H1 (cell line): Measurements from ENCODE around the gene SLAMF1. TPM values are rescaled to one million over a fixed set of nuclear protein-coding genes. Genes with fewer than 3 reads are reported as not detected.

Experiments
- CTCF ChIA-PET: fragments of 300-600 bp; sonication (Branson Sonifier 250); formaldehyde crosslinking; loops from one replicate; lab custom pipeline; 2021; ENCODE audit not compliant: partially characterized antibody; lab: Charles Lee
- POLR2A ChIA-PET: fragments of 300-600 bp; sonication (Branson Sonifier 250); formaldehyde crosslinking; loops from one replicate; lab custom pipeline; 2021; ENCODE audit warnings: inconsistent platforms; ENCODE audit not compliant: partially characterized antibody; lab: Charles Lee
- DNase-seq, 2 experiments: peaks; one replicate each; pipeline versions ENCODE4 v3.0.0 to v3.0.0-alpha.2; 2010 to 2022; ENCODE audit warnings: low spot score in 2 of 2, low read depth in 1 of 2, mixed read lengths in 1 of 2
- FAIRE-seq: peaks from 2 replicates; lab custom pipeline; 2011; peaks lifted over from hg19 to GRCh38; lab: Jason Lieb, UNC
- H2AFZ ChIP-seq: 2 replicates; pipeline ENCODE4 v1.8.1; 2012; ENCODE audit warnings: low read length, inconsistent platforms
- H2AK5ac ChIP-seq: 2 replicates; pipeline ENCODE4 v1.6.1; 2013; ENCODE audit warnings: low read depth, low read length
- H2BK120ac ChIP-seq: replicated peaks from 2 replicates; pipeline ENCODE3; 2013; ENCODE audit warnings: low read depth, low read length, inconsistent platforms
- H2BK12ac ChIP-seq: 2 replicates; pipeline ENCODE4 v1.6.1; 2013; ENCODE audit warnings: low read depth, low read length
- H2BK15ac ChIP-seq: 2 replicates; pipeline ENCODE4 v1.6.1; 2013; ENCODE audit warnings: low read length
- H2BK20ac ChIP-seq: 2 replicates; pipeline ENCODE4 v1.6.1; 2013; ENCODE audit warnings: low read length
- H2BK5ac ChIP-seq: 2 replicates; pipeline ENCODE4 v1.6.1; 2013; ENCODE audit warnings: low read depth, low read length
- H3K14ac ChIP-seq: 2 replicates; pipeline ENCODE4 v1.6.1; 2013; ENCODE audit warnings: inconsistent platforms; ENCODE audit not compliant: insufficient read length
- H3K18ac ChIP-seq: 2 replicates; pipeline ENCODE4 v1.6.1; 2013; ENCODE audit warnings: low read length; ENCODE audit errors: extremely low read depth
- H3K23ac ChIP-seq: 2 replicates; pipeline ENCODE4 v1.6.1; 2013; ENCODE audit warnings: inconsistent platforms; ENCODE audit not compliant: insufficient read length
- H3K23me2 ChIP-seq: 2 replicates; pipeline ENCODE4 v1.6.1; 2013; ENCODE audit warnings: low read depth, low read length
- H3K27ac ChIP-seq: 2 replicates; pipeline ENCODE4 v1.6.1; 2011; ENCODE audit warnings: low read depth, low read length, inconsistent platforms
- H3K27me3 ChIP-seq, 4 experiments: replicated peaks in 1 of 4; 1 replicate in 1 of 4; 2 replicates in 3 of 4; pipeline versions ENCODE4 v1.6.1 to v1.8.1; 2011 to 2013; ENCODE audit warnings: low read length in 3 of 4, mild to moderate bottlenecking in 3 of 4, inconsistent platforms in 2 of 4, mixed read lengths in 2 of 4, moderate library complexity in 1 of 4; ENCODE audit not compliant: control insufficient read depth in 3 of 4, insufficient read depth in 3 of 4; ENCODE audit errors: extremely low read depth in 1 of 4
- H3K36me3 ChIP-seq, 4 experiments: 2 replicates each; pipeline versions ENCODE4 v1.6.1 to v1.8.1; 2011 to 2013; ENCODE audit warnings: mild to moderate bottlenecking in 4 of 4, low read length in 3 of 4, moderate library complexity in 2 of 4, control low read depth in 1 of 4, inconsistent platforms in 1 of 4; ENCODE audit not compliant: insufficient read depth in 4 of 4, control insufficient read depth in 2 of 4
- H3K4ac ChIP-seq: replicated peaks from 2 replicates; pipeline ENCODE3; 2013; ENCODE audit warnings: low read length, low read depth, mixed read lengths, inconsistent platforms; ENCODE audit not compliant: insufficient read length
- H3K4me1 ChIP-seq, 4 experiments: replicated peaks in 1 of 4; 1 replicate in 1 of 4; 2 replicates in 3 of 4; pipeline versions ENCODE4 v1.6.1 to v1.8.1; 2011 to 2013; ENCODE audit warnings: low read length in 3 of 4, inconsistent platforms in 2 of 4, mixed read lengths in 1 of 4; ENCODE audit not compliant: insufficient read depth in 4 of 4, control insufficient read depth in 3 of 4
- H3K4me2 ChIP-seq, 2 experiments: 2 replicates each; pipeline versions ENCODE4 v1.6.1 to v1.8.1; 2011 to 2013; ENCODE audit warnings: low read depth in 2 of 2, low read length in 2 of 2, control low read depth in 1 of 2, inconsistent platforms in 1 of 2, mild to moderate bottlenecking in 1 of 2; ENCODE audit not compliant: insufficient read depth in 1 of 2
- H3K4me3 ChIP-seq, 4 experiments: fragments of 200-600, 300-600 bp in 1 of 4; sonication (generic), shearing (Covaris generic), sonication (Bioruptor Twin) in 1 of 4; 2 replicates each; pipeline versions ENCODE4 v1.5.1 to v1.8.1; 2011 to 2016; ENCODE audit warnings: low read length in 4 of 4, low read depth in 3 of 4, control low read depth in 2 of 4, inconsistent platforms in 2 of 4, mild to moderate bottlenecking in 2 of 4, mixed read lengths in 1 of 4, moderate library complexity in 1 of 4; ENCODE audit not compliant: insufficient read depth in 2 of 4; ENCODE audit errors: extremely low read depth in 1 of 4
- H3K56ac ChIP-seq: replicated peaks from 2 replicates; pipeline ENCODE3; 2013; ENCODE audit warnings: low read depth, mild to moderate bottlenecking, mixed read lengths, low read length, inconsistent platforms; ENCODE audit not compliant: insufficient read length
- H3K79me1 ChIP-seq: 2 replicates; pipeline ENCODE4 v1.6.1; 2013; ENCODE audit warnings: low read depth, low read length, control low read depth
- H3K79me2 ChIP-seq, 2 experiments: 2 replicates each; pipeline versions ENCODE4 v1.6.1 to v1.8.1; 2012 to 2013; ENCODE audit warnings: low read length in 2 of 2, mild to moderate bottlenecking in 2 of 2, inconsistent platforms in 1 of 2; ENCODE audit not compliant: insufficient read depth in 2 of 2, control insufficient read depth in 1 of 2
- H3K9ac ChIP-seq, 4 experiments: replicated peaks in 1 of 4; 1 replicate in 1 of 4; 2 replicates in 3 of 4; pipeline versions ENCODE4 v1.6.1 to v1.8.1; 2011 to 2013; ENCODE audit warnings: low read depth in 3 of 4, low read length in 3 of 4, control low read depth in 2 of 4, mild to moderate bottlenecking in 2 of 4, moderate library complexity in 2 of 4, inconsistent platforms in 1 of 4; ENCODE audit errors: extremely low read depth in 1 of 4
- H3K9me3 ChIP-seq, 2 experiments: 2 replicates each; pipeline versions ENCODE4 v1.6.1 to v1.8.1; 2012 to 2013; ENCODE audit warnings: mild to moderate bottlenecking in 2 of 2, moderate library complexity in 2 of 2, control low read depth in 1 of 2, inconsistent platforms in 1 of 2, low read depth in 1 of 2, low read length in 1 of 2, mixed read lengths in 1 of 2; ENCODE audit not compliant: insufficient read depth in 2 of 2
- H4K20me1 ChIP-seq, 2 experiments: replicated peaks in 1 of 2; 2 replicates each; pipeline versions ENCODE3 to v1.8.1; 2011 to 2013; ENCODE audit warnings: inconsistent platforms in 2 of 2, low read length in 2 of 2, mild to moderate bottlenecking in 1 of 2; ENCODE audit not compliant: insufficient read depth in 2 of 2, control insufficient read depth in 1 of 2
- H4K5ac ChIP-seq: 2 replicates; pipeline ENCODE4 v1.6.1; 2013; ENCODE audit warnings: low read length, low read depth, mixed read lengths, inconsistent platforms; ENCODE audit not compliant: insufficient read length
- H4K8ac ChIP-seq: 2 replicates; pipeline ENCODE4 v1.8.0; 2013; ENCODE audit warnings: mild to moderate bottlenecking, moderate library complexity, low read length, inconsistent platforms; ENCODE audit not compliant: insufficient read depth; ENCODE audit errors: extremely low read depth
- H4K91ac ChIP-seq: replicated peaks from 2 replicates; pipeline ENCODE3; 2013; ENCODE audit warnings: low read length, mixed read lengths, inconsistent platforms; ENCODE audit not compliant: insufficient read length
- BACH1 ChIP-seq: IDR thresholded peaks from 2 replicates; pipeline ENCODE4 v1.6.1; 2012; ENCODE audit warnings: low read length, improper control_type of control experiment
- CEBPB ChIP-seq: IDR thresholded peaks from 2 replicates; pipeline ENCODE4 v1.6.1; 2012; ENCODE audit warnings: low read depth, low read length
- CTBP2 ChIP-seq: IDR thresholded peaks from 2 replicates; pipeline ENCODE4 v1.7.0; 2011; ENCODE audit warnings: borderline replicate concordance, mild to moderate bottlenecking, moderate library complexity, mixed read lengths, low read length; ENCODE audit not compliant: insufficient read depth, insufficient read length
- RBBP5 ChIP-seq: IDR thresholded peaks from 2 replicates; pipeline ENCODE4 v1.7.1; 2012; ENCODE audit warnings: low read depth, mild to moderate bottlenecking, inconsistent platforms, low read length, moderate library complexity, borderline replicate concordance
- RXRA ChIP-seq: IDR thresholded peaks from 2 replicates; pipeline ENCODE4 v1.6.1; 2011; ENCODE audit warnings: low read depth, mild to moderate bottlenecking, low read length, moderate library complexity; ENCODE audit not compliant: insufficient read depth
- SP2 ChIP-seq: IDR thresholded peaks from 2 replicates; pipeline ENCODE4 v1.6.1; 2012; ENCODE audit warnings: mild to moderate bottlenecking, low read length, inconsistent platforms
- SUZ12 ChIP-seq: fragments of 200-600 bp; sonication (generic); IDR thresholded peaks from 2 replicates; pipeline ENCODE4 v1.6.1; 2012; ENCODE audit warnings: mild to moderate bottlenecking, inconsistent platforms, low read length, moderate library complexity, mixed read lengths
- TBP ChIP-seq: IDR thresholded peaks from 2 replicates; pipeline ENCODE4 v1.6.1; 2011; ENCODE audit warnings: low read depth, low read length, improper control_type of control experiment
- TCF12 ChIP-seq: IDR thresholded peaks from 2 replicates; pipeline ENCODE4 v1.6.1; 2011; ENCODE audit warnings: low read depth, mild to moderate bottlenecking, low read length
- polyA plus RNA-seq, 7 experiments: library from polyadenylated mRNA; depleted of rRNA in 3 of 7; stranded (reverse) in 5 of 7; unstranded in 2 of 7; fragments of >200 nt in 5 of 7; fragments of 200-250 nt in 2 of 7; gene quantifications; 1 replicate in 5 of 7; 2 replicates in 1 of 7; 4 replicates in 1 of 7; pipeline versions ENCODE4 v1.2.1 to v1.2.3, GENCODE V29; 2011 to 2013; ENCODE audit warnings: missing spikeins in 2 of 7, mixed read lengths in 2 of 7
- total RNA-seq: library from RNA; stranded (reverse); fragmentation: NEBNext Ultra II Directional; extraction: Animal tissue kit (Norgen Biotek cat#: 25700); gene quantifications from 2 replicates; pipeline ENCODE4 v1.2.1, GENCODE V29; 2021
- TF ChIP-seq, protein P1 (sequence below): IDR thresholded peaks from 2 replicates; pipeline ENCODE4 v1.6.1; 2012; ENCODE audit warnings: inconsistent platforms

Gene SLAMF1
- total and polyA plus RNA-seq, 2 of the 8 experiments (the other 6 are each of a cell fraction or from before 2014, with no cell fraction given) = not detected

- H2BK5ac ChIP-seq = no peak overlapping the region
- no peak for FAIRE-seq
- POLR2A ChIA-PET = no interaction called here
- H3K4me1 ChIP-seq = no peaks in the 10 kb centered on the region
- no peak overlapping the region for H2BK12ac ChIP-seq
- no peak overlapping the region for H3K14ac ChIP-seq
- no peak overlapping the region for H3K27ac ChIP-seq
- no peaks in the 10 kb centered on the region; a peak in 2 of 4 replicates for H3K9me3 ChIP-seq
- no peak overlapping the region for H2AFZ ChIP-seq
- no peak overlapping the region for H3K23ac ChIP-seq
- H2BK20ac ChIP-seq = no peak overlapping the region
- no peaks in the 10 kb centered on the region for H3K27me3 ChIP-seq
- DNase-seq = no peak
- H3K9ac ChIP-seq = no peak overlapping the region
- H3K4ac ChIP-seq = no peak overlapping the region
- H3K4me3 ChIP-seq = no peak overlapping the region
- no peak overlapping the region for H4K8ac ChIP-seq
- no peak overlapping the region for H3K56ac ChIP-seq
- no peak overlapping the region for H2BK120ac ChIP-seq
- no peaks in the 10 kb centered on the region for H3K79me1 ChIP-seq
- no peak overlapping the region for H3K18ac ChIP-seq
- H4K20me1 ChIP-seq = no peaks in the 10 kb centered on the region
- no peak overlapping the region for H2AK5ac ChIP-seq
- H3K4me2 ChIP-seq = no peak overlapping the region
- CTCF ChIA-PET = interaction anchor here (1.8 to 3.2 kb wide), 3 partner anchors 11 to 121 kb away, joined by 3 to 10 read pairs (median 6); no protein-coding TSS in a partner anchor
- H3K36me3 ChIP-seq = no peaks in the 10 kb centered on the region
- H4K5ac ChIP-seq = no peak overlapping the region
- H3K79me2 ChIP-seq = no peaks in the 10 kb centered on the region
- H3K23me2 ChIP-seq = no peaks in the 10 kb centered on the region
- no peak for TF ChIP-seq TCF12
- TF ChIP-seq TBP = no peak
- no peak for TF ChIP-seq SP2
- TF ChIP-seq, protein P1, sequence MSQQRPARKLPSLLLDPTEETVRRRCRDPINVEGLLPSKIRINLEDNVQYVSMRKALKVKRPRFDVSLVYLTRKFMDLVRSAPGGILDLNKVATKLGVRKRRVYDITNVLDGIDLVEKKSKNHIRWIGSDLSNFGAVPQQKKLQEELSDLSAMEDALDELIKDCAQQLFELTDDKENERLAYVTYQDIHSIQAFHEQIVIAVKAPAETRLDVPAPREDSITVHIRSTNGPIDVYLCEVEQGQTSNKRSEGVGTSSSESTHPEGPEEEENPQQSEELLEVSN = no peak
- no peak for TF ChIP-seq RBBP5
- no peak for TF ChIP-seq CTBP2
- TF ChIP-seq BACH1 = no peak
- no peak for TF ChIP-seq CEBPB
- no peak for TF ChIP-seq RXRA
- TF ChIP-seq SUZ12 = no peak
- no peak overlapping the region for H2BK15ac ChIP-seq
- no peak overlapping the region for H4K91ac ChIP-seq
These were observed 86.0 kb downstream of the SLAMF1 start for GRCh38 chr1:160560806-160561205.
